ENCODE data around the gene CCDC57. TPM values are rescaled to one million over a fixed set of nuclear protein-coding genes. Genes with fewer than 3 reads are reported as not detected.

The CCDC57 gene
- total and polyA plus RNA-seq, 12 donors, result 7.0 to 34.5 (median 10.7) TPM

DNA sequence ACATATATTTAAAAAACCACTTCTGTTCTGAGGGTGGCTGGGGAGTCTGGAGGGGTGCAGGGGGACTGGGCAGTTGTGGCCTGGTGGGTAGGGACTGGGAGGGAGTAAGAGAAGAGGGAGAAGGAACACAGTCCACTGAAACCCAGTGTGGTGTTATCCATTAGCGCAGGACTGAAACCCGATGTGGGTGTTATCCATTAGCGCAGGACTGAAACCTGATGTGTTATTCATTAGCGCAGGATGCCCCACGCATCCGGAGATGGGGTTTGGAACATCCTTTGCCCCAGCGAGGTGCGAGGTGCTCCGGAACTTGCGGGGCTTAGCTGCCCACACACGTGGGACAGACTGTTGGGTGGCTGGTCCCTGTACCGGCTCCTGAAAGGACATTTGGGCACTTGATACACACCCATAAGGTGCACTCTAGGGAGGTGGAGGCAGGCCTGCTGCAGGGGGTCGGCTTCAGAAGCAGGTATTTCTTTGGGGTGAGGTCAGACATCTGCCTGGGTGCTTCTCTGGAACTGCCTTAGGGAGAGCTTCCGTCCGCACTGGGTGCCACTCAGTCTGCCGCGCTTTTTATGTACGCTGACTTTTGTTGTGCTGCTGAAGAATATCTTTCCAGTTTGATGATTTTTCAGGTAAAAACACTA is 94.4 kb downstream of the CCDC57 start:
- H3K27me3 ChIP-seq, result no peaks in the 10 kb centered on the region
- no peak for DNase-seq
- ATAC-seq, result no peak
- intact Hi-C loops (cut with DNase I), result no loop called here
- WGBS, 2 donors, result 84 to 85% methylated on average over 18 of the region's 18 CpGs
- TF ChIP-seq, protein P1, sequence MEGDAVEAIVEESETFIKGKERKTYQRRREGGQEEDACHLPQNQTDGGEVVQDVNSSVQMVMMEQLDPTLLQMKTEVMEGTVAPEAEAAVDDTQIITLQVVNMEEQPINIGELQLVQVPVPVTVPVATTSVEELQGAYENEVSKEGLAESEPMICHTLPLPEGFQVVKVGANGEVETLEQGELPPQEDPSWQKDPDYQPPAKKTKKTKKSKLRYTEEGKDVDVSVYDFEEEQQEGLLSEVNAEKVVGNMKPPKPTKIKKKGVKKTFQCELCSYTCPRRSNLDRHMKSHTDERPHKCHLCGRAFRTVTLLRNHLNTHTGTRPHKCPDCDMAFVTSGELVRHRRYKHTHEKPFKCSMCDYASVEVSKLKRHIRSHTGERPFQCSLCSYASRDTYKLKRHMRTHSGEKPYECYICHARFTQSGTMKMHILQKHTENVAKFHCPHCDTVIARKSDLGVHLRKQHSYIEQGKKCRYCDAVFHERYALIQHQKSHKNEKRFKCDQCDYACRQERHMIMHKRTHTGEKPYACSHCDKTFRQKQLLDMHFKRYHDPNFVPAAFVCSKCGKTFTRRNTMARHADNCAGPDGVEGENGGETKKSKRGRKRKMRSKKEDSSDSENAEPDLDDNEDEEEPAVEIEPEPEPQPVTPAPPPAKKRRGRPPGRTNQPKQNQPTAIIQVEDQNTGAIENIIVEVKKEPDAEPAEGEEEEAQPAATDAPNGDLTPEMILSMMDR (IDR thresholded peaks at IDR 0.05), result no peak
- peaks cover 0 to 13% (median 0%) of the 10 kb centered on the region in 9 donors for H3K36me3 ChIP-seq
- no peak overlapping the region for H3K27ac ChIP-seq
- H3K9me3 ChIP-seq, result no peaks in the 10 kb centered on the region
- H3K4me3 ChIP-seq, result no peak overlapping the region
- H3K4me1 ChIP-seq, result no peaks in the 10 kb centered on the region

DNA sequence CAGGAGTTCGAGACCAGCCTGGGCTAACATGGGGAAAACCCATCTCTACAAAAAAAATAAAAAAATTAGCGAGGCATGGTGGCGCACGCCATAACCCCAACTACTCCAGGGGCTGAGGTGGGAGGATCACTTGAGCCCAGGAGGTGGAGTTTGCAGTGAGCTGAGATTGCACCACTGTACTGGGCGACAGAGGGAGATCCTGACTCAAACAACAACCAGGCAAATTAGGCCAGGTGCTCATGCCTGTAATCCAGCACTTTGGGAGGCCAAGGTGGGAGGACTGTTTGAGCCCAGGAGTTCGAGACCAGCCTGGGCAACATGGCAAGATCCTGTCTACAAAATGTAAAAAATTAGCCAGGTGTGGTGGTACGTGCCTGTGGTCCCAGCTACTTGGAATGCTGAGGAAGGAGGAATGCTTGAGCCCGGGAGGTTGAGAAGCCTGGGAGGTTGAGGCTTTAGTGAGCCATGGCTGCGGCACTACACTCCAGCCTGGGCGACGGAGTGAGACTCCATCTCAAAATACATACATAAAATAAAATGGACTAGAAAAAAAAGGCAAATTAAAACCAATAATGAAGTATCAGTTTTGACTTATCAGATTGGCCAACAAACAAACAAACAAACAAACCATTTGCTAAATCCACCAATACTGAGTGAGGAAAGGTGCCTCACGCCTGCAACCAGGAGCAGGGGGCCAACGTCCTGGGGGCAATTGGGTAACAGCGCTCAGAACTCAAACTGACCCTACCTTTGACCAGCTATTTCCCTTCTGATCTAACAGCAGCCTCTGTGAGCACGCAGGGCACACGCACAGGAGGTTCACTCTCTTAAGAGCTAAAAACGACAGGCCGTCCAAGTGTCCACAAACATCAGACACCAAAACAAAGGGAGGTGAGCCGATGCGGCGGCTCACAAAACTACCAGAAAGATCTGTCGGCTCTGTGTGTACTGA is 95.2 kb downstream of the CCDC57 start:
- peaks cover 0 to 22% (median 0%) of the 10 kb centered on the region in 9 donors for H3K36me3 ChIP-seq
- H3K27ac ChIP-seq, result no peak overlapping the region
- intact Hi-C loops (cut with DNase I), result no loop called here
- H3K4me1 ChIP-seq, result no peaks in the 10 kb centered on the region
- no peak overlapping the region for H3K4me3 ChIP-seq
- DNase-seq (no peak), ATAC-seq (no peak)
- no peaks in the 10 kb centered on the region for H3K9me3 ChIP-seq
- 90 to 92% methylated on average over 22 of the region's 22 CpGs for WGBS, 2 donors
- H3K27me3 ChIP-seq, result no peaks in the 10 kb centered on the region
- TF ChIP-seq, protein P1 (IDR thresholded peaks at IDR 0.05), result no peak

DNA sequence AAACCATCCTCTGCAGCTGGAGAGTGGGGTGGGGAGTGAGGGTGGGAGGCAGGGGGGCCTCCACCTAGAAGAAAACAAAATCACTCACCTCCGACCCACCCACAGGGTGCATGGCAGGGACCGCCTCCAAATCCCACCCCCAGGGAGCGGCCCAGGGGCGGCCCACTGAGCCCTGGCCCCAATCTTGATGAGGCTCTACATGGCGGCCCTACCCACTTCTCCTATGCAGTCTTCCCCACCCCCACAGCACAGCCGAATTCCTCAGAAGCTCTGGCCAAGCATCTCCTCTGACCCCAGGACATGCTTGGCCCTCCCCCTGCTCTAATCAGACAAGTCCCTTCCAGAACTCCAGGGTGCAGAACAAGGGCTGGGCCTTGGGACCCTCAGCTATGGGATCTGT is 96.4 kb downstream of the CCDC57 start:
- H3K27ac ChIP-seq, result no peak overlapping the region
- intact Hi-C loops (cut with DNase I), result no loop called here
- H3K9me3 ChIP-seq, result no peaks in the 10 kb centered on the region
- TF ChIP-seq, protein P1 (IDR thresholded peaks at IDR 0.05), result no peak
- H3K4me3 ChIP-seq, result no peak overlapping the region
- H3K4me1 ChIP-seq, result no peaks in the 10 kb centered on the region
- 81 to 85% methylated on average over 6 of the region's 6 CpGs for WGBS, 2 donors
- DNase-seq, result no peak
- no peaks in the 10 kb centered on the region for H3K27me3 ChIP-seq
- peaks cover 0 to 31% (median 0%) of the 10 kb centered on the region in 9 donors for H3K36me3 ChIP-seq
- ATAC-seq, result no peak

DNA sequence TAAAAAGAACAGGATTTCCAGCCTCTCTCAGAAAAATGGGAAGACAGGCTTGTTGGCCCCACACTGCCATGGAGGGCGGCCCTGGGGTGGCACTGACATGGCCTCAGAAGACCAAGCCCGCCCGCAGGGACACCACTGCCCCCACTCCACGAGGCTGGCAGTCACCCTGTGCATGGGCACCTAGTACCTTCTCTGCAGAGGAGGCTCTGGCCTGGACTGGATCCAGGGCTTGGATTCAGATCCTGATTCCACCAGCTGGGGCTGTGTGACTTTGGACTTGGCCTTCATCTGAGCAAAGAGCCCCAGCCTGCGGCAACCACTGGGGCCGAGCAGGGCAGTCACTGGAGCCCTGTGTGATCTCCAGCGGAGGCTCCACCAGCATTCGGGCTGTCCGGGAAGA is 97.8 kb downstream of the CCDC57 start:
- no peak for DNase-seq
- Histone ChIP-seq H3K9me3 (no peaks in the 10 kb centered on the region), H3K4me1 (no peaks in the 10 kb centered on the region), H3K27ac (no peak overlapping the region), H3K4me3 (no peak overlapping the region), H3K27me3 (no peaks in the 10 kb centered on the region), H3K36me3 (peaks cover 0 to 31% (median 0%) of the 10 kb centered on the region in 9 donors)
- ATAC-seq, result no peak
- TF ChIP-seq, protein P1 (IDR thresholded peaks at IDR 0.05), result no peak
- WGBS, 2 donors, result 94 to 95% methylated on average over 9 of the region's 9 CpGs
- intact Hi-C loops (cut with DNase I), result no loop called here

Data from heart right ventricle (tissue), 16 donors.